ENCODE results near the gene TIRAP.

The TIRAP gene

GRCh38 chr11:126310200-126310991 is 27.5 kb downstream of the TIRAP start:
- TF ChIP-seq CTCF (conservative IDR thresholded peaks at IDR 0.05; ENCODE audit: low read depth), result peak; percentile 85
- peak; percentile 60 for DNase-seq (ENCODE audit: low spot score)
- CTCF ChIA-PET, result interaction anchor here (0.6 to 3.0 kb wide), 10 partner anchors 43 to 260 kb away, joined by 3 to 48 read pairs (median 6); partner anchors contain the start of gene ST3GAL4
- peak overlapping the region; percentile 33; the same call in 1 of the 2 replicates for H3K27ac ChIP-seq
- POLR2A ChIA-PET (ENCODE audit: low non-redundant PET), result no interaction called here

- ChIA-PET POLR2A (ENCODE audit: low non-redundant PET) (no interaction called here), CTCF (interaction anchor here (0.6 to 3.0 kb wide), 8 partner anchors 43 to 260 kb away, joined by 3 to 48 read pairs (median 6); partner anchors contain the start of gene ST3GAL4)
- TF ChIP-seq CTCF (conservative IDR thresholded peaks at IDR 0.05; ENCODE audit: low read depth), result no peak
- DNase-seq (ENCODE audit: low spot score), result no peak
- peak overlapping the region; percentile 33; the same call in 1 of the 2 replicates for H3K27ac ChIP-seq
Measured at GRCh38 chr11:126310992-126311310, 28.1 kb downstream of the TIRAP start.

GRCh38 chr11:126311401-126312291 is 28.8 kb downstream of the TIRAP start:
- ChIA-PET POLR2A (ENCODE audit: low non-redundant PET) (no interaction called here), CTCF (interaction anchor here (0.7 to 3.0 kb wide), 6 partner anchors 45 to 259 kb away, joined by 3 to 48 read pairs (median 8); partner anchors contain the start of gene ST3GAL4)
- no peak for DNase-seq (ENCODE audit: low spot score)
- H3K27ac ChIP-seq, result peak overlapping the region; percentile 48
- no peak for TF ChIP-seq CTCF (conservative IDR thresholded peaks at IDR 0.05; ENCODE audit: low read depth)

GRCh38 chr11:126312961-126313360 is 30.1 kb downstream of the TIRAP start:
- POLR2A ChIA-PET (ENCODE audit: low non-redundant PET), result no interaction called here
- no peak for TF ChIP-seq CTCF (conservative IDR thresholded peaks at IDR 0.05; ENCODE audit: low read depth)
- DNase-seq (ENCODE audit: low spot score), result no peak
- CTCF ChIA-PET, result interaction anchor here (0.5 to 1.3 kb wide), 3 partner anchors 81 to 168 kb away, joined by 4 to 6 read pairs (median 5); no protein-coding TSS in a partner anchor
- peak overlapping the region; percentile 48 for H3K27ac ChIP-seq

GRCh38 chr11:126313826-126314225 is 30.9 kb downstream of the TIRAP start:
- TF ChIP-seq CTCF (conservative IDR thresholded peaks at IDR 0.05; ENCODE audit: low read depth), result no peak
- POLR2A ChIA-PET (ENCODE audit: low non-redundant PET), result no interaction called here
- H3K27ac ChIP-seq, result no peak overlapping the region
- CTCF ChIA-PET, result no interaction called here
- no peak for DNase-seq (ENCODE audit: low spot score)

- peak overlapping the region; percentile 100 for H3K27ac ChIP-seq
- no peak for DNase-seq (ENCODE audit: low spot score)
- TF ChIP-seq CTCF (conservative IDR thresholded peaks at IDR 0.05; ENCODE audit: low read depth), result no peak
- POLR2A ChIA-PET (ENCODE audit: low non-redundant PET), result no interaction called here
- CTCF ChIA-PET, result interaction anchor here (0.6 kb wide), 1 partner anchor 665 kb away, joined by 5 read pairs; no protein-coding TSS in a partner anchor
Measured at GRCh38 chr11:126317432-126317755, 34.5 kb downstream of the TIRAP start.
